CD4-positive, CD25-positive, alpha-beta regulatory T cell (primary cell): ENCODE measurements around the gene STXBP6. TPM values are rescaled to one million over a fixed set of nuclear protein-coding genes. Genes with fewer than 3 reads are reported as not detected.

ENCODE experiments used
- ATAC-seq, 2 donors: fragments of 150-1000 bp; cut with Tn5 transposase; one replicate each; pipeline ENCODE4 v1.10.0; 2021; ENCODE audit warnings: low read depth in 2 of 2, moderate number of reproducible peaks in 2 of 2, moderate library complexity in 1 of 2
- DNase-seq, 3 donors: peaks; one replicate each; pipeline versions ENCODE4 v3.0.0 to v3.0.0-alpha.2; 2012 to 2022; ENCODE audit warnings: mixed read lengths in 1 of 3
- H3K27ac ChIP-seq: one replicate; pipeline ENCODE4 v1.7.0; 2013; ENCODE audit warnings: mild to moderate bottlenecking, low read length; ENCODE audit not compliant: insufficient read depth, poor library complexity, severe bottlenecking
- H3K27me3 ChIP-seq: one replicate; pipeline ENCODE4 v1.7.0; 2013; ENCODE audit warnings: low read length; ENCODE audit not compliant: control insufficient read depth, insufficient read depth
- H3K36me3 ChIP-seq: one replicate; pipeline ENCODE4 v1.7.0; 2013; ENCODE audit warnings: mild to moderate bottlenecking, low read length, moderate library complexity; ENCODE audit not compliant: control insufficient read depth, insufficient read depth
- H3K4me1 ChIP-seq: 2 replicates; pipeline ENCODE4 v1.7.0; 2013; ENCODE audit warnings: mild to moderate bottlenecking, low read length; ENCODE audit not compliant: insufficient read depth, control insufficient read depth, poor library complexity, severe bottlenecking
- H3K4me3 ChIP-seq: one replicate; pipeline ENCODE4 v1.7.0; 2013; ENCODE audit warnings: low read depth, mild to moderate bottlenecking, low read length, moderate library complexity
- H3K9me3 ChIP-seq, 2 experiments: 1 replicate in 1 of 2; 2 replicates in 1 of 2; pipeline ENCODE4 v1.7.0; 2013; ENCODE audit warnings: low read length in 2 of 2, mild to moderate bottlenecking in 1 of 2, moderate library complexity in 1 of 2; ENCODE audit not compliant: control insufficient read depth in 2 of 2
- H3K27ac Mint-ChIP-seq, 3 donors: one replicate each; pipeline ENCODE4 v1.8.0; 2020 to 2022; ENCODE audit warnings: mild to moderate bottlenecking in 3 of 3, mixed read lengths in 3 of 3, moderate library complexity in 2 of 3
- H3K27me3 Mint-ChIP-seq: one replicate; pipeline ENCODE4 v1.8.0; 2022; ENCODE audit warnings: mild to moderate bottlenecking, mixed read lengths
- H3K36me3 Mint-ChIP-seq: one replicate; pipeline ENCODE4 v1.8.0; 2020; ENCODE audit warnings: mixed read lengths
- H3K4me1 Mint-ChIP-seq, 4 donors: one replicate each; pipeline ENCODE4 v1.8.0; 2020 to 2022; ENCODE audit warnings: mixed read lengths in 4 of 4, mild to moderate bottlenecking in 1 of 4
- H3K4me3 Mint-ChIP-seq, 4 donors: one replicate each; pipeline ENCODE4 v1.8.0; 2020 to 2022; ENCODE audit warnings: mild to moderate bottlenecking in 4 of 4, mixed read lengths in 4 of 4, moderate library complexity in 3 of 4
- H3K9me3 Mint-ChIP-seq, 7 donors: one replicate each; pipeline ENCODE4 v1.8.0; 2020 to 2022; ENCODE audit warnings: mixed read lengths in 7 of 7, mild to moderate bottlenecking in 3 of 7, moderate library complexity in 2 of 7
- polyA plus RNA-seq, 4 donors: library from polyadenylated mRNA; unstranded; fragments of 300-500 nt; fragmentation: Illumina TruSeq; gene quantifications; one replicate each; pipeline ENCODE4 v1.2.3, GENCODE V29; 2021
- total RNA-seq: library from RNA; stranded (reverse); gene quantifications from one replicate; pipeline ENCODE4 v1.2.3, GENCODE V29; 2022

The STXBP6 gene
- total and polyA plus RNA-seq, 5 donors from 2014 or later = not detected

- Histone ChIP-seq H3K27me3 (no peaks in the 10 kb centered on the region), H3K4me1 (no peaks in the 10 kb centered on the region), H3K27ac (no peak overlapping the region), H3K36me3 (no peaks in the 10 kb centered on the region), H3K4me3 (no peak overlapping the region), H3K9me3 (no peaks in the 10 kb centered on the region)
- Mint-ChIP-seq H3K4me1 (no peaks in the 10 kb centered on the region), H3K36me3 (no peaks in the 10 kb centered on the region), H3K4me3 (no peak overlapping the region), H3K27me3 (peaks cover 14% of the 10 kb centered on the region), H3K27ac (no peak overlapping the region), H3K9me3 (peaks cover 0 to 3% (median 0%) of the 10 kb centered on the region in 7 donors)
- ATAC-seq = no peak
- no peak for DNase-seq
These were observed 191.3 kb downstream of the STXBP6 start for GRCh38 chr14:24858684-24859083.

GRCh38 chr14:24858052-24858451, 191.9 kb downstream of the STXBP6 start:
- H3K4me3 Mint-ChIP-seq = no peak overlapping the region
- H3K27ac Mint-ChIP-seq = no peak overlapping the region
- ATAC-seq = no peak

DNA sequence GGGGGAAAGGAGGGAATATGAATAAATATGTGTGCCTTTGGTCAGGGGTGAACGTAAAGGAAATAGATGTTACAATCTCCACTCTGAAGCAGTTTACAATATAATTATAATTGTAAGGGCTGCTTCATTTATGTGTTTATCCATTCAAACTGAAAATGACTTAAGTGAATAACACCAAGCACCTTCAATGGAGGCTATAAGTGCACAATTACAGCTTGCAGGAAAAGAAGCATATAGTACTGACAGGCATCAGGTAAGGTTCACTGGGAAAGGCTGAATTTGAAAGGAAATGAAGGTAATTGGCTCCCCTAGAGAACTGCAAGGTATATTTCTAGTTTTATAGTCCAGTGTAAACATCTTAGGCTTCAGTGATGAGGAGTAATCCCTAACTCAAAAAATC, 192.7 kb downstream of the STXBP6 start:
- DNase-seq (no peak), ATAC-seq (no peak)
- peaks cover 14% of the 10 kb centered on the region for H3K27me3 Mint-ChIP-seq
- H3K4me3 ChIP-seq = no peak overlapping the region
- no peaks in the 10 kb centered on the region for H3K9me3 ChIP-seq
- H3K9me3 Mint-ChIP-seq = peaks cover 0 to 3% (median 0%) of the 10 kb centered on the region in 7 donors
- H3K27ac Mint-ChIP-seq = no peak overlapping the region
- H3K4me1 Mint-ChIP-seq = no peaks in the 10 kb centered on the region
- no peaks in the 10 kb centered on the region for H3K27me3 ChIP-seq
- no peaks in the 10 kb centered on the region for H3K36me3 ChIP-seq
- no peak overlapping the region for H3K4me3 Mint-ChIP-seq
- H3K36me3 Mint-ChIP-seq = no peaks in the 10 kb centered on the region
- no peaks in the 10 kb centered on the region for H3K4me1 ChIP-seq
- no peak overlapping the region for H3K27ac ChIP-seq

More at GRCh38 chr14:24858052-24858451, 191.9 kb downstream of the STXBP6 start:
- peaks cover 0 to 3% (median 0%) of the 10 kb centered on the region in 7 donors for H3K9me3 Mint-ChIP-seq
- H3K27ac ChIP-seq = no peak overlapping the region
- no peaks in the 10 kb centered on the region for H3K36me3 ChIP-seq
- H3K4me3 ChIP-seq = no peak overlapping the region
- peaks cover 14% of the 10 kb centered on the region for H3K27me3 Mint-ChIP-seq
- H3K4me1 Mint-ChIP-seq = no peaks in the 10 kb centered on the region
- H3K36me3 Mint-ChIP-seq = no peaks in the 10 kb centered on the region
- no peaks in the 10 kb centered on the region for H3K27me3 ChIP-seq
- no peak for DNase-seq
- H3K4me1 ChIP-seq = no peaks in the 10 kb centered on the region
- no peaks in the 10 kb centered on the region for H3K9me3 ChIP-seq

DNA sequence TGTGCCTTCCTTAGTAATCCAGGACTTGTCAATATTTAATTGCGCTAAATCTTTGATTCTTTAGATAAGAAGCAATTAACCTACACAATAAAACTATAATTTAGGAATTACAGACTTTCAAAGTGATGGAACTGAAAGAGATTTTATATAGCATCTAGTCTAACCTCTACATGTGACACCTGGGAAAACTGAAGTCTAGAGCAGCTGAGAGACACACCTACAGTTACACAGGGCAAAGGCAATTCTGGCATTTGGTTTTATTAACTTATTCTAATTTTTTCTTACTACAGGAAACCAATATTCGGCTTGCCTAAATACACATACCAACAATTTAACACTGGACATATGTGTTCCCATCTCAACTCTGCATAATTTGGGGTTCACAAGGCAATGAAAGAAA, 196.5 kb downstream of the STXBP6 start:
- DNase-seq (no peak), ATAC-seq (no peak)
- no peaks in the 10 kb centered on the region for H3K36me3 Mint-ChIP-seq
- H3K4me1 ChIP-seq = no peaks in the 10 kb centered on the region
- H3K27ac ChIP-seq = no peak overlapping the region
- H3K4me3 ChIP-seq = no peak overlapping the region
- no peak overlapping the region for H3K4me3 Mint-ChIP-seq
- H3K9me3 Mint-ChIP-seq = no peaks in the 10 kb centered on the region
- H3K27me3 ChIP-seq = peaks cover 4% of the 10 kb centered on the region
- H3K4me1 Mint-ChIP-seq = no peaks in the 10 kb centered on the region
- peaks cover 10% of the 10 kb centered on the region for H3K27me3 Mint-ChIP-seq
- H3K36me3 ChIP-seq = no peaks in the 10 kb centered on the region
- no peaks in the 10 kb centered on the region for H3K9me3 ChIP-seq
- no peak overlapping the region for H3K27ac Mint-ChIP-seq

- Mint-ChIP-seq H3K27ac (no peak overlapping the region), H3K4me3 (no peak overlapping the region), H3K27me3 (peaks cover 7% of the 10 kb centered on the region), H3K4me1 (no peaks in the 10 kb centered on the region), H3K36me3 (no peaks in the 10 kb centered on the region), H3K9me3 (no peaks in the 10 kb centered on the region)
- DNase-seq (no peak), ATAC-seq (no peak)
- Histone ChIP-seq H3K27ac (no peak overlapping the region), H3K4me1 (no peaks in the 10 kb centered on the region), H3K9me3 (no peaks in the 10 kb centered on the region), H3K4me3 (no peak overlapping the region), H3K27me3 (peaks cover 4% of the 10 kb centered on the region), H3K36me3 (no peaks in the 10 kb centered on the region)
These were observed 197.5 kb downstream of the STXBP6 start for GRCh38 chr14:24852312-24853060.

- no peak overlapping the region for H3K27ac ChIP-seq
- Mint-ChIP-seq H3K9me3 (no peaks in the 10 kb centered on the region), H3K27ac (no peak overlapping the region), H3K4me3 (no peak overlapping the region), H3K27me3 (peaks cover 8% of the 10 kb centered on the region), H3K4me1 (no peaks in the 10 kb centered on the region), H3K36me3 (no peaks in the 10 kb centered on the region)
- ATAC-seq (no peak), DNase-seq (no peak)
- H3K4me1 ChIP-seq = no peaks in the 10 kb centered on the region
- peaks cover 4% of the 10 kb centered on the region for H3K27me3 ChIP-seq
- no peaks in the 10 kb centered on the region for H3K36me3 ChIP-seq
- no peak overlapping the region for H3K4me3 ChIP-seq
- no peaks in the 10 kb centered on the region for H3K9me3 ChIP-seq
These were observed 198.1 kb downstream of the STXBP6 start for GRCh38 chr14:24851837-24852236.

DNA sequence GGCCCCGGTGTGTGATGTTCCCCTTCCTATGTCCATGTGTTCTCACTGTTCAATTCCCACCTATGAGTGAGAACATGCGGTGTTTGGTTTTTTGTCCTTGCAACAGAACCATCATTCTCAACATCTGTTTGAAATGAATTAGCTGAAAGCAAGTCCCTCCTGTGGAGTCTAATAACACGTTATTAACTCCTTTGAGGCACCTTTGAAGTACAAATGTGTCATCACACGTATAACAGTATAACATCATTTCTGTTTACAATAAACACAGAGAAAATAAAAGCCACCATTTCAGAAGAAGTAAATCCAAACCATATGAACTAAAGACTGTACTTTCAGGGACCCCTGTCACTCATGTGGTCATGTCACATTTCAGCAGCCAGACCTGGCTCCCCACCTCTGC, 198.5 kb downstream of the STXBP6 start:
- Histone ChIP-seq H3K4me1 (no peaks in the 10 kb centered on the region), H3K9me3 (no peaks in the 10 kb centered on the region), H3K27ac (no peak overlapping the region), H3K4me3 (no peak overlapping the region), H3K36me3 (no peaks in the 10 kb centered on the region), H3K27me3 (peaks cover 4% of the 10 kb centered on the region)
- Mint-ChIP-seq H3K4me3 (no peak overlapping the region), H3K36me3 (no peaks in the 10 kb centered on the region), H3K27me3 (peaks cover 8% of the 10 kb centered on the region), H3K27ac (no peak overlapping the region), H3K4me1 (no peaks in the 10 kb centered on the region), H3K9me3 (no peaks in the 10 kb centered on the region)
- DNase-seq = no peak
- no peak for ATAC-seq

- Histone ChIP-seq H3K27ac (no peak overlapping the region), H3K4me1 (no peaks in the 10 kb centered on the region), H3K4me3 (no peak overlapping the region), H3K9me3 (no peaks in the 10 kb centered on the region), H3K36me3 (no peaks in the 10 kb centered on the region), H3K27me3 (peaks cover 7% of the 10 kb centered on the region)
- ATAC-seq (no peak), DNase-seq (no peak)
- no peaks in the 10 kb centered on the region for H3K9me3 Mint-ChIP-seq
- H3K4me1 Mint-ChIP-seq = no peaks in the 10 kb centered on the region
- no peak overlapping the region for H3K27ac Mint-ChIP-seq
- H3K36me3 Mint-ChIP-seq = no peaks in the 10 kb centered on the region
- peaks cover 8% of the 10 kb centered on the region for H3K27me3 Mint-ChIP-seq
- no peak overlapping the region for H3K4me3 Mint-ChIP-seq
These were observed 199.9 kb downstream of the STXBP6 start for GRCh38 chr14:24850072-24850471.
